Measurements from ENCODE around the gene NT5M. TPM values are rescaled to one million over a fixed set of nuclear protein-coding genes. Genes with fewer than 3 reads are reported as not detected.

The NT5M gene
- total RNA-seq, 1 experiment from 2014 or later: 10.8 TPM

DNA sequence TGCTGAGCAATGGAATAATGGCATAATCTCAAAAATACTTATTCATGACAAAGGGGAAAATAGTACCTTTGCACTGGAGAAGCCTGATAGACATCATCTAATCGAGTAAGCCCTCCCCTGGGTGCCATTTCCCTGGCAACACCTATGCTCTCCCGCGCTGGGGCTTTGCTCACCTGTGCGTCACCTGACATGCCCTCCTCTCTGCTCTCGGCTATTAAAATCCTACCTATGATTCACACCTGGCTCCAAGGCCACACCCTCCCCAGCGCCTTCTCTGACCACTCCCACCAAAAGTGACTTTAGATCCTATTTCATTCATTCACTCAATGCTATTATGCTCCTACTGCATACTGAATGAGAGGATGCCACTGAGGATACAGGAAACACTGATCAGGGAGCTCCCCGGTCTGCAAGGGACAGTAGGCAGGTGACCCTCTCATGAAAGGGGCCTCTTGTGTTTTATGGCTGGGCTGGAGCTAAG lies 83.9 kb downstream of the NT5M start:
- H3K27me3 Mint-ChIP-seq (ENCODE audit: low read depth): no peaks in the 10 kb centered on the region
- H3K36me3 Mint-ChIP-seq: 0 out of 2 replicates have a peak, but pooled peaks cover 5% of the 10 kb centered on the region
- no peak for TF ChIP-seq MYBL2 (CRISPR knock-in tag; IDR thresholded peaks at IDR 0.05)
- TF ChIP-seq JUN (CRISPR knock-in tag; IDR thresholded peaks at IDR 0.05): no peak
- no peak for TF ChIP-seq IRF2 (CRISPR knock-in tag; IDR thresholded peaks at IDR 0.05; ENCODE audit: borderline replicate concordance, low read depth)
- TF ChIP-seq SMAD4 (CRISPR knock-in tag; IDR thresholded peaks at IDR 0.05): no peak
- TF ChIP-seq SMAD3 (CRISPR knock-in tag; IDR thresholded peaks at IDR 0.05; ENCODE audit: borderline replicate concordance): no peak
- TF ChIP-seq, protein P1, sequence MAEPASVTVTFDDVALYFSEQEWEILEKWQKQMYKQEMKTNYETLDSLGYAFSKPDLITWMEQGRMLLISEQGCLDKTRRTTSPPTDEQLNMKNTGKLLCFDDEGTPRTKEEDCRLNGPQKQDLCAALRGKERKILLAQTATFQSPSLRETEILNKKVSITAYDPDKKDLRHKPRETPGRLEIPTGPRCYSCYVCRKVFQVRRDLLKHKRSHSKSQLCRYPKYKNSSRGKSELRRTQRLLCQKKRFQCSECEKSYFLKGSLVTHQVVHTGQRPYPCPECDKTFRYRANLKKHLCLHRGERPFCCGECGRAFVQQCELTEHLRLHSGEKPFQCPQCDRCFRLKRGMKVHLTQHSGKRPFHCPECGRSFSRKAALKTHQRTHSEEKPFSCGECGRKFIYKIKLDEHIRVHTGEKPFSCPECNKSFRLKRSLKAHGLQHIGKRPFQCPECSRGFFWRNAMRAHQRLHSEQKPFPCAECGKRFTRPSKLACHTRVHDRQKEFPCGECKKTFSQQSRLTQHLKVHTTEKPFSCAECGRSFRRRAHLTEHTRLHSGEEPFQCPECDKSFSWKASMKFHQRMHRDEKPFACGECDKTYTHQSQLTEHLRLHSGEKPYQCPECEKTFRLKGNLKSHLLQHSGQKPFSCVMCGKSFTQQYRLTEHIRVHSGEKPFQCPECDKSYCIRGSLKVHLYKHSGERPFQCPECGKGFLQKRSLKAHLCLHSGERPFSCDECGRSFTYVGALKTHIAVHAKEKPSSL (CRISPR knock-in tag; conservative IDR thresholded peaks at IDR 0.05): no peak
- TF ChIP-seq KAT7 (CRISPR knock-in tag; IDR thresholded peaks at IDR 0.05; ENCODE audit: borderline replicate concordance): no peak
- TF ChIP-seq NR3C1 (CRISPR knock-in tag; conservative IDR thresholded peaks at IDR 0.05; ENCODE audit: low read depth): no peak
- TF ChIP-seq, protein P2, sequence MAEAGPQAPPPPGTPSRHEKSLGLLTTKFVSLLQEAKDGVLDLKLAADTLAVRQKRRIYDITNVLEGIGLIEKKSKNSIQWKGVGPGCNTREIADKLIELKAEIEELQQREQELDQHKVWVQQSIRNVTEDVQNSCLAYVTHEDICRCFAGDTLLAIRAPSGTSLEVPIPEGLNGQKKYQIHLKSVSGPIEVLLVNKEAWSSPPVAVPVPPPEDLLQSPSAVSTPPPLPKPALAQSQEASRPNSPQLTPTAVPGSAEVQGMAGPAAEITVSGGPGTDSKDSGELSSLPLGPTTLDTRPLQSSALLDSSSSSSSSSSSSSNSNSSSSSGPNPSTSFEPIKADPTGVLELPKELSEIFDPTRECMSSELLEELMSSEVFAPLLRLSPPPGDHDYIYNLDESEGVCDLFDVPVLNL (CRISPR knock-in tag; IDR thresholded peaks at IDR 0.05; ENCODE audit: borderline replicate concordance, low read depth): no peak
- TF ChIP-seq, protein P3, sequence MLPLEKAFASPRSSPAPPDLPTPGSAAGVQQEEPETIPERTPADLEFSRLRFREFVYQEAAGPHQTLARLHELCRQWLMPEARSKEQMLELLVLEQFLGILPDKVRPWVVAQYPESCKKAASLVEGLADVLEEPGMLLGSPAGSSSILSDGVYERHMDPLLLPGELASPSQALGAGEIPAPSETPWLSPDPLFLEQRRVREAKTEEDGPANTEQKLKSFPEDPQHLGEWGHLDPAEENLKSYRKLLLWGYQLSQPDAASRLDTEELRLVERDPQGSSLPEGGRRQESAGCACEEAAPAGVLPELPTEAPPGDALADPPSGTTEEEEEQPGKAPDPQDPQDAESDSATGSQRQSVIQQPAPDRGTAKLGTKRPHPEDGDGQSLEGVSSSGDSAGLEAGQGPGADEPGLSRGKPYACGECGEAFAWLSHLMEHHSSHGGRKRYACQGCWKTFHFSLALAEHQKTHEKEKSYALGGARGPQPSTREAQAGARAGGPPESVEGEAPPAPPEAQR (CRISPR knock-in tag; IDR thresholded peaks at IDR 0.05): no peak
- TF ChIP-seq, protein P4, sequence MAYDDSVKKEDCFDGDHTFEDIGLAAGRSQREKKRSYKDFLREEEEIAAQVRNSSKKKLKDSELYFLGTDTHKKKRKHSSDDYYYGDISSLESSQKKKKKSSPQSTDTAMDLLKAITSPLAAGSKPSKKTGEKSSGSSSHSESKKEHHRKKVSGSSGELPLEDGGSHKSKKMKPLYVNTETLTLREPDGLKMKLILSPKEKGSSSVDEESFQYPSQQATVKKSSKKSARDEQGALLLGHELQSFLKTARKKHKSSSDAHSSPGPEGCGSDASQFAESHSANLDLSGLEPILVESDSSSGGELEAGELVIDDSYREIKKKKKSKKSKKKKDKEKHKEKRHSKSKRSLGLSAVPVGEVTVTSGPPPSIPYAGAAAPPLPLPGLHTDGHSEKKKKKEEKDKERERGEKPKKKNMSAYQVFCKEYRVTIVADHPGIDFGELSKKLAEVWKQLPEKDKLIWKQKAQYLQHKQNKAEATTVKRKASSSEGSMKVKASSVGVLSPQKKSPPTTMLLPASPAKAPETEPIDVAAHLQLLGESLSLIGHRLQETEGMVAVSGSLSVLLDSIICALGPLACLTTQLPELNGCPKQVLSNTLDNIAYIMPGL (CRISPR knock-in tag; IDR thresholded peaks at IDR 0.05): no peak
- TF ChIP-seq ZNF317 (CRISPR knock-in tag; IDR thresholded peaks at IDR 0.05; ENCODE audit: borderline replicate concordance, low read depth): no peak
- TF ChIP-seq, protein P5, sequence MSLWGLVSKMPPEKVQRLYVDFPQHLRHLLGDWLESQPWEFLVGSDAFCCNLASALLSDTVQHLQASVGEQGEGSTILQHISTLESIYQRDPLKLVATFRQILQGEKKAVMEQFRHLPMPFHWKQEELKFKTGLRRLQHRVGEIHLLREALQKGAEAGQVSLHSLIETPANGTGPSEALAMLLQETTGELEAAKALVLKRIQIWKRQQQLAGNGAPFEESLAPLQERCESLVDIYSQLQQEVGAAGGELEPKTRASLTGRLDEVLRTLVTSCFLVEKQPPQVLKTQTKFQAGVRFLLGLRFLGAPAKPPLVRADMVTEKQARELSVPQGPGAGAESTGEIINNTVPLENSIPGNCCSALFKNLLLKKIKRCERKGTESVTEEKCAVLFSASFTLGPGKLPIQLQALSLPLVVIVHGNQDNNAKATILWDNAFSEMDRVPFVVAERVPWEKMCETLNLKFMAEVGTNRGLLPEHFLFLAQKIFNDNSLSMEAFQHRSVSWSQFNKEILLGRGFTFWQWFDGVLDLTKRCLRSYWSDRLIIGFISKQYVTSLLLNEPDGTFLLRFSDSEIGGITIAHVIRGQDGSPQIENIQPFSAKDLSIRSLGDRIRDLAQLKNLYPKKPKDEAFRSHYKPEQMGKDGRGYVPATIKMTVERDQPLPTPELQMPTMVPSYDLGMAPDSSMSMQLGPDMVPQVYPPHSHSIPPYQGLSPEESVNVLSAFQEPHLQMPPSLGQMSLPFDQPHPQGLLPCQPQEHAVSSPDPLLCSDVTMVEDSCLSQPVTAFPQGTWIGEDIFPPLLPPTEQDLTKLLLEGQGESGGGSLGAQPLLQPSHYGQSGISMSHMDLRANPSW (CRISPR knock-in tag; conservative IDR thresholded peaks at IDR 0.05; ENCODE audit: low read depth): no peak
- no peak for TF ChIP-seq RELA (CRISPR knock-in tag; IDR thresholded peaks at IDR 0.05; ENCODE audit: borderline replicate concordance)
- TF ChIP-seq CREB1 (CRISPR knock-in tag; IDR thresholded peaks at IDR 0.05): no peak
- TF ChIP-seq ZNF671 (CRISPR knock-in tag; IDR thresholded peaks at IDR 0.05): no peak
- TF ChIP-seq OVOL2 (CRISPR knock-in tag; IDR thresholded peaks at IDR 0.05; ENCODE audit: borderline replicate concordance): no peak
- TF ChIP-seq CBFB (CRISPR knock-in tag; IDR thresholded peaks at IDR 0.05; ENCODE audit: low read depth): no peak
- CTCF ChIA-PET: interaction anchor here (0.7 to 1.4 kb wide), 9 partner anchors 9 to 245 kb away, joined by 3 to 12 read pairs (median 5); partner anchors contain the start of gene PEMT
- POLR2A ChIA-PET: no interaction called here
- DNase-seq (ENCODE audit: low spot score) (no peak), ATAC-seq (no peak)
- H3K4me1 Mint-ChIP-seq: no peaks in the 10 kb centered on the region
- H3K4me3 Mint-ChIP-seq: no peak overlapping the region
- H3K27ac Mint-ChIP-seq: no peak overlapping the region
- H3K9me3 Mint-ChIP-seq: peaks cover 10% of the 10 kb centered on the region
